ENCODE data around the gene MICALL2.

The MICALL2 gene

GRCh38 chr7:1493129-1493528, 33.9 kb upstream of the MICALL2 start:
- no peak for DNase-seq

GRCh38 chr7:1492640-1493039, 33.4 kb upstream of the MICALL2 start:
- no peak for DNase-seq

DNA sequence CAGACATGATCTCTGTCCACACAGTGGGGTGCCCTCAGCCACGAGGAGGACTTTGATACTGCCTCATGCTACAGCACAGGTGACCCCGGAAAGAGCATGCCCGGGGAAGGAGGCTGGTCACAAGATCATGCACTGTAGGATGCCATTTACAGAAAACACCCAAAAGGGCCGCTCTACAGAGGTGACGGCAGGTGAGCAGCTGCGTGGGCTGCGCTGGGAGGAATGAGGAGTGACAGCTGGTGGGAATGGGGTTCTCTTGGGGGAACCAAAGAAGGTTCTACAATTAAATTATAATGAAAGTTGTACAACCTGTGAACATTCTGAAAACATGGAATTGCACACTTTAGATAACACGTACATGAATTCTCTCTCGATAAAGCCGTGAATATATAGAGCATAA, 33.0 kb upstream of the MICALL2 start:
- DNase-seq = no peak

GRCh38 chr7:1490837-1491236, 31.6 kb upstream of the MICALL2 start:
- no peak for DNase-seq

GRCh38 chr7:1489336-1489735, 30.1 kb upstream of the MICALL2 start:
- no peak for DNase-seq

DNA sequence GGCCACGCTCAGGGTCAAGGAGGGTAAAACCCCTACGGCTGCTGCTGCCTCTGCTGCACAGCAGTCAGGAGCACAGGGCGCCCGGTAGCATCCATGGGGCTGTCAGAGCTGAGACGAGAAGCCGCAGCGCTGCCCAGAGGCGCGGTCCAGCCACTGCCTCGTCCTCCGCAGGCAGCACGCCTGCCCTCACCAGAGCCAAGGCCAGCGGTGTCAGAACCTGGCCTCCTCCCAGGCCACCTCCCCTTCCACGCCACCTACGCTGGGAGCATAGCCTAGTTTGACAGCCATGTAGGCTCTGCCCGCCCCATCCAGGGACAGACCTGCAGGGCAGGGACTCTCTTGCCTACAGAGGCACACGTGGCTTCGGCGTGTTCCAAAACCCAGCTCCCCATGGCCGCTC, 28.7 kb upstream of the MICALL2 start:
- DNase-seq = no peak

DNA sequence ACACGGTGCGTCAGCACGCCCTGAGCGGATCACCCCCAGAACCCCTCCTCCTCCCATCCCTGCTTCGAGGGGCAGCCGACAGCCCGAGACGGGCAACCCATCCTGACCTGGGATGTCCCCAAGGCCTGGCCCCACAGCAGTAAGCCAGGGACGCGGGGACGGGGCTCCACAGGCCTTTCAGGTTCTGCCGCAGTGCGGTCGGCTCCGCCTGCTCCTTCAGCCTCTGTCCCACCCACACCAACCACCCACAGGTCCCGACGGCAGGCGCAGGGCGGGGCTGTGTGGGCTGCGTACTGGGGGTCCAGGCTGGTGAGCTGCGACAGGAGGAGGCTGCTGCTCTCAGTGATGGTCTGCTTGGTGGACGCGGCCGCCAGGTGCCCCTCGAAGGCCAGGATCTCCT, 28.2 kb upstream of the MICALL2 start:
- DNase-seq = no peak

GRCh38 chr7:1486571-1486970, 27.3 kb upstream of the MICALL2 start:
- no peak for DNase-seq

GRCh38 chr7:1485156-1485555, 25.9 kb upstream of the MICALL2 start:
- DNase-seq = no peak

- DNase-seq = no peak
Observed at GRCh38 chr7:1484569-1484968, 25.3 kb upstream of the MICALL2 start.

DNA sequence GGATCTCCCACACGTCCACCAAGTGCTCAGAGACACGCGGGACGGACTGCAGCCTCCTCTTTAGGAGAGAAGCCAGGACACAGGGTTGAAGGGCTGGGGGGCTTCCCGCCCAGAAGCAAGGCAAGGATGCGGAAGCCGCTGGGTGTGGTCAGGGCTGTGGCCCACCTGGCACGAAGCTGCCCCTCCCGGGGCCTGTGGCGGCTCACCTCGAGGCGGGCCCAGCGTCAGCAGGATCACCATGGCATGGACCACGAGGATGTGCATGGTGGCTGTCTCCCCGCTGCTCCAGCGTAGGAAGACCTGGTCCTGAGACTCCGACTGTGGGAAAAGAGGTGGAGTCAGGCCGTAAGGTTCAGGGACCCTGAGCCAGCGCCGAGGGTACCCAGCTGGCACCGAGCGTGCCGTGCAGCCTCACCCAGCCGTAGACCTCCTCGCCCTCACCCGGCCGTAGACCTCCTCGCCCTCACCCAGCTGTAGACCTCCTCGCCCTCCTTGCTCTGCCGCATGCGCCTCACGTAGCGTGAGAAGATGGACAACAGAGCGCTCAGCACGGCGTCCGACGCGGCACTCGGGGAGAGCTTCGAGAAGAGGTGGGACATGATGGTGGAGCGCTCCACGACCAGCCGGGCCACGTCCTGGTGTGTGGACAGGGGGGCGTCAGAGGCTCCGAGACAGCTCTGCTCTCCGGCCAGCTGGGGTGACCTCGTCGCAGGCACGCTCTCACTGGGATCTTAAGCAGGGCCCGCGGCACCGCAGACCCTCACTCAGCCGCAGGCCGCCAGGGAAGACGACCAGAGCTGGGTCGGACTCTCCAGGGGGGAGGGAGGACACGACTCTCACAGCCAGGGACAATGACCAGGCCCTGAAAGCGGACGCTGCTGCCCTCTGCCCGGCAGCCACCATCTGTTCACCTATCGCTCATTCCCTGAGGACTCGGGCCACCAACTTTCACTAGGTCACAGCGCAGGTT, 24.6 kb upstream of the MICALL2 start:
- no peak for DNase-seq

DNA sequence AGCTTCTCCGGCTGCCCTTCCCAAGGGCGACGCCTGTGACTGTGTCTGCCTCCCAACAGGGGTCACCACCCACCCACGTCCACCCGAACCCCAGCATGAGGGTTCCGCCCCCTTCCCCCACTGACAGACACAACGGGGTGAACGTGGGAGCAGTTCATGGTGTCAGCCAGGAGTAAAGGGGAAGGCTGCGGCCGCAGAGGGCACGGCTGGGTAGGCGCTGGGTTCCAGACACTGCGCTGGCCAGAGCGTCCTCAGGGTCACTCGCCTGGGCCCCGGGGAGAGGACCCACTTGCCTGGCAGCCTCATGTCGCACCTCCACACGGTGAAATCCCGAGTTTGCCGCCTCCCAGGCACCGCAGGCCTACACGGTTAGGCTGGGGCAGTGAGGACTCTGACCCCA, 23.8 kb upstream of the MICALL2 start:
- no peak for DNase-seq

DNA sequence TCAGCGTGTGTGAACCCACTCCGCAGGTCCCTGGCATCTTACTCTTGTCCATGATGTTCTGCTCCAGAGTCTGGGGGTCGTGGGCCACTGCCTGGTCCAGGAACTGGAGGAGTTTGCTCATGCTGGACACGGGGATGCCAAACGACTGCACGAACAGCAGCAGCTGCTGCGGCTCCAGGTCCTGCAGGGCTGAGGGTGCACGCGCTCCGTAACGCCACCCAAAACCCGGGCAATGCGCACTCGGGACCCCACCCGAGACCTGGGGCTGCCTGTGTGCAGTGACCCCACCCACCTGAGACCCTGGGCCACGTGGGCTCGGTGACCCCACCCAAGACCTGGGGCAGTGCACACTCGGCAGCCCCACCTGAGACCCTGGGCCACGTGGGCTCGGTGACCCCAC, 22.0 kb upstream of the MICALL2 start:
- DNase-seq = no peak

GRCh38 chr7:1480670-1481069, 21.4 kb upstream of the MICALL2 start:
- DNase-seq = no peak

GRCh38 chr7:1479287-1479686, 20.0 kb upstream of the MICALL2 start:
- no peak for DNase-seq

DNA sequence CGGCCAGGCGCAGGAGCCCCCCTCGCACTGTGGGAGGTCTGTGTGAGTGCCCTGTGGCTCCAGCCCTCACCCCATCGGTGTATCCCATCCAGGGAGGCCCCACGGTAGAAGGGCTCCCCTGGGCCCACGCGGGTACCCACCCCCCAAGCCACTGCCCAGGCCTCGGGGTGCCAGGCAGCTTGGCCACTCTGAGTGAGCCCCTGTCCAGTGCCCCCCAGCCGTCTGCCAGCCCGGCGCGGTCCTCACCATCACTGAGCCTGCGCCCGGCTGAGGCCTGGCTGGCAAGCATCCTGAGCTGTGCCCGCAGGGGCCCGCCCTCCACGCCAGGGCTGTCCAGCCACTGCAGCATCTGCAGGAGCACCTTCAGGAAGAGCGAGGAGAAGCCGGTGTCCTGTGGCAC, 19.2 kb upstream of the MICALL2 start:
- no peak for DNase-seq

DNA sequence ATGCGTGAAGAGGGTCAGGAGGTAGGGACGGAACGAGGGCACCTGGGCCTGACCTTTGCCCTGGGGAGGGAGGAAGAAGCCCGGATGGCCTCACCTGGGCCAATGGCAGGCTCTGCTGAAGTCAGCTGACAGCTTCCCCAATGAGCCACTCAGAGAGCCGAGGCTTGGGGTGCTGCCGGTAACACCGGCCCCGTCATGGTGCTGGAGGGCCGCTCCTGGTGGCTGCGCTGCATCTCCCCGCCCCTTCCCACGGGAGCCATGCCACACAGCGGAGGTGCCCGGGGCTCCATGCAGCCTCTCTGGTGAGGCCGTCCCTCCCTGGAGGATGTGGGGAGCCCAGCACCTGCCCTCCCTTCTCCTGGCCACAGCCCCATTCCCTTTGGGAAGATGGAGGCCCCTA, 17.6 kb upstream of the MICALL2 start:
- DNase-seq = no peak

DNA sequence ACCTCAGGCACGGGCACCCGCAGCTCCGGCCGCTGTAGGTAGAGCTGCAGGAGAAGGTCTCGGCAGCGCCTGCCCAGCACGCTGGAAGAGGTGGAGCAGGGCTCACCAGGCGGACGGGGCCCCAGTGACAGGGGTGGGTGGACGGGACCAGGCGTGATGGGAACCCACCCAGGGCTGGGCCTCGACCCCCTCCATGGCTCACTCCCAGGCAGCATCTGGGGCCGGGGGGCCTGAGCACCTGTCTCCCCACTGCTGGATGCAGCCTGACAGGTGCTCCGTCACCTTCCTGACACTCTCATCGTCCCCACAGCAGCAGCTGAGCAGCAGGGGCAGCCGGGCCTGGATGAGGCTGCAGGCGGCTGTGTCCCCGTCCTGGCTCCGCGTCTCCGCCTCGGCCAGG, 16.7 kb upstream of the MICALL2 start:
- no peak for DNase-seq

DNA sequence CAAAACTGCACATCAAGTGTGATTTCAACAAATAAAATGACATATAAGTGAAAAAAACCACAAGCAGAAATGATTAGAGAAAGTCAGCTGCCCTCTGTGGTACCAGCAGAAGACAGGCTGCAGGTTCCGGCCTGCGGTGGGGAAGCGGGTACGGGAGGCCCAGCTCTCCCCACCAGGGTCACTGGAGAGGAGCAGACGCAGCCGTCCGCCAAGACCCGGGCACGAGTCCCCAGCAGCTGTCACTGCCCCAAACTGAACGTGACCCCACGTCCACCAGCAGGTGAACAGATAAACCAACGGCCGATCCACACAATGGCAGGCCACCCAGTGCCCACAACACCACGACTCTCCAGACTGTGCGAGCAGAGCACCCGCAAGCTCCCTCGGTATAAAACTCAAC, 16.1 kb upstream of the MICALL2 start:
- no peak for DNase-seq

DNA sequence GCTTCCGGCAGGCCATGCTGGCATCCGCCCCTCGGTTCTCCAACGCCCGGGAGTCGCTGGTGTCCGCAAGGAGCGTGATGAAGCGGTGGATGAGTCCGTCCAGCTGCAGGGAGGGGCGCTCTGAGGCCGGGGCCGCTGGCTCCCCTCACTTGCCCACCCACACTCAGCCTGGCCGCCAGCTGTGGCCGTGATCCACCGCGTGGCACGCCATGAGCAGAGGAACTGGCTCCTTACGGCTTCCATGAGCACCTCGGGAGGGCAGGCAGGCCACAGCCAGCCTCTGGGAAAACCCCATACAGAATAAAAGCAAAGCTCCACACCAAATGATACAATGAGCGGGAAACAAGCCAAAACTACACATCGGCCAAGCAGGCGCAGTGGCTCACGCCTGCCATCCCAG, 15.5 kb upstream of the MICALL2 start:
- no peak for DNase-seq

DNA sequence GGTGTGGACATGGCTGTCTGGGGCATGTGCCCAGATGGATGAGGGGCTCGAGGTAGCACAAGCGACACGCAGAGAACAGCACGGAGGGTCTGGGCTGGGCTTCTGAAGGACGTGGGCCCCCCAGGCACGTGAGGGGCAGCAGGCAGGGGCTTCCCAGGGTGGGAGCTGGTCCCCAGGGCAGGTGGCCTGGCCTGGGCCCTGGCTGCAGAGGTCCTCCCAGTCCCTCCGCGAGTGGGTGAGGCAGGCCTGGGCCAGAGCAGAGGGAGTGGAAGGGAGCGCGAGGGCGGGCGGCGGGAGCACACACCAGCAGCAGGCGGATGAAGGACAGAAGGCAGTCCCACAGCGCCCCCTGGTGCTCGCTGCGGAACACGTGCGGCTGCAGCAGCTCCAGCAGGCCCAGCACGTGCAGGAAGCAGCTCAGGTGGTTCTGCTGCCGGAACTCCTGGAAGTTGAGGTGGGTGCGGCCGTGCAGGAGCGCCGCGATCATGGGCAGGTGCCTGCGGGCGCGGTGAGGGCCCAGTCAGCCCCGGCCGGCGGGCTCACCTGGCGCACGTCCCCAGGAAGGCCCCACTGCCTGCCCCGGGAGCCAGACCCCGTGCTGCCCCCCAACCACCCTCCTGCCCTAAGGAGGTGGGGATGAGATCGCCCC, 14.7 kb upstream of the MICALL2 start:
- peak in 13 of 14 donors; percentile 5 to 69 (median 54) for DNase-seq

DNA sequence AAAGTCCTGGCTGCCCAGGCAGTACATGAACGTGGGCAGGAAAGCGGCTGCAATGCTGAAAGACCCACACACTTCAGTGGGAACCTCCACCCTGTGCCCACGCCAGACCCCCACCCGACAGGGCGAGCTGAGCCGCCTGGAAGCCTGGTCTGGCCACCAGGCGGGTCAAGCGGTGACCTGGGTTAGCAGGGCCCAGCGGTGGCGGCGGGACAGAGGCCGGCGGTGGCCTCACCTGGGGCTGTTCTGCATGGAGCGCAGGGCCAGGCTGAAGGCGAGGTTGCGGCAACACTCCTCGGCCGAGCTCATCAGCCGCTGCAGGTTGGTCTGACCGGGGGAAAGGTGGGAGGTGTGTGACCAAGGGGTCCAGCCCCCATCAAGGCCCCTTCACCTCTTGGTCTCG, 11.6 kb upstream of the MICALL2 start:
- DNase-seq = no peak

DNA sequence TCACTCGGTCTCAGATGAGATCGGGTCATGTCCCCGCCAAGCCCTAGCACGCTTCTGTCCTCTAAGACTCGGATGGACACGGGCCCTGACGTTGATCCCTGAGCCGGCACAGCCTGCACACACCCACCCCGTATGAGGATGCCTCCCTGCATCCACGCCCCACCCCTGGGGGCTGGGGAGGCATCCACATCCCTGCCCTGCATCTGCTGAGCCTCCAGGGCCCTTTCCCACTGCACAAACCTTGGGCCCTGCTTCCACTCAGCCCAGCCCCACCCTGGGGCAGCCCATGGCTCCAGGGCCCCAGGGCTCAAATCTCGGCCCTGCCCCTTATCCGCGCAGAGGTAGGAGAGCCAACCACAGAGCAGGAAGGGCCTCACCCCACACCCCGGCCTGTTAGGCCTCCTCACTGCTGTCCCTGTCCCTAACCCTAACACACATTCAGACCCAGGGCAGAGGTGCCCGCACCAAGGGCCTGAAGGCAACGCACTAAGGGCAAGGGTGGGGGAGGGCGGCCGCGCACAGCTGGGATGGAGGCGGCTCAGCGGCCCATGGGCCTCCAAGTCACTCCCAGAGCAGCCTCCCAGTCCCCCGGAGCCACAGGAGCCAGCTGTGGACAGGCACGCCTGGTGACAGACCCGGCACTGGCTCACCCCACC, 9.5 kb upstream of the MICALL2 start:
- DNase-seq = no peak

- no peak for DNase-seq
Observed at GRCh38 chr7:1468203-1468602, 8.9 kb upstream of the MICALL2 start.

Measured in C1 segment of cervical spinal cord (tissue), 14 donors.